Measurements from ENCODE around the gene TMEM88. TPM values are rescaled to one million over a fixed set of nuclear protein-coding genes. Genes with fewer than 3 reads are reported as not detected.

TMEM88 gene
- total RNA-seq, 1 experiment from 2014 or later = 2.9 TPM

DNA sequence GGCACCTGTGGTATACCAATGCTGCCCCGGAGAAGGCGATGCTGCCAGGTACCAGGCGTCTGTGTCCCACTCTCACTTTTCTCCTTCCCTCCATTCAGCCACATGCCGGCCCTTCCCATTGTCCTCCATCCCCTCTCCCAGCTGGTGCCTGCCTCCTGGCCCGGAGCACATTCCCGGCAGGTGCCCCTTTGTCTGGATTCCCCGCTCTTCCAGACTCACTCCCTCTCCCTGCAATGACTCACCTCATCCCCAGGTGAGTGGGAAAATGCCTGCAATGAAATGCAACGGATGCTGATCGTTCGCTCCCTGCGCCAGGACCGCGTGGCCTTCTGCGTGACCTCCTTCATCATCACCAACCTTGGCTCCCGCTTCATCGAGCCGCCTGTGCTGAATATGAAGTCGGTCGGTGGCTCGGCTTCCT lies 31.3 kb upstream of the TMEM88 start:
- intact Hi-C loops (cut with micrococcal nuclease; ENCODE audit: unreplicated experiment) = no loop called here
- Mint-ChIP-seq H3K4me1 (ENCODE audit: low read depth, unreplicated experiment) (peaks cover 8% of the 10 kb centered on the region), H3K36me3 (ENCODE audit: insufficient read depth, unreplicated experiment) (no peaks in the 10 kb centered on the region), H3K4me3 (ENCODE audit: low read depth, unreplicated experiment) (no peak overlapping the region), H3K27ac (ENCODE audit: unreplicated experiment) (no peak overlapping the region), H3K27me3 (ENCODE audit: unreplicated experiment) (peaks cover 78% of the 10 kb centered on the region), H3K9me3 (ENCODE audit: low read depth, unreplicated experiment) (no peaks in the 10 kb centered on the region)
- no peak for DNase-seq
- TF ChIP-seq, protein P1, sequence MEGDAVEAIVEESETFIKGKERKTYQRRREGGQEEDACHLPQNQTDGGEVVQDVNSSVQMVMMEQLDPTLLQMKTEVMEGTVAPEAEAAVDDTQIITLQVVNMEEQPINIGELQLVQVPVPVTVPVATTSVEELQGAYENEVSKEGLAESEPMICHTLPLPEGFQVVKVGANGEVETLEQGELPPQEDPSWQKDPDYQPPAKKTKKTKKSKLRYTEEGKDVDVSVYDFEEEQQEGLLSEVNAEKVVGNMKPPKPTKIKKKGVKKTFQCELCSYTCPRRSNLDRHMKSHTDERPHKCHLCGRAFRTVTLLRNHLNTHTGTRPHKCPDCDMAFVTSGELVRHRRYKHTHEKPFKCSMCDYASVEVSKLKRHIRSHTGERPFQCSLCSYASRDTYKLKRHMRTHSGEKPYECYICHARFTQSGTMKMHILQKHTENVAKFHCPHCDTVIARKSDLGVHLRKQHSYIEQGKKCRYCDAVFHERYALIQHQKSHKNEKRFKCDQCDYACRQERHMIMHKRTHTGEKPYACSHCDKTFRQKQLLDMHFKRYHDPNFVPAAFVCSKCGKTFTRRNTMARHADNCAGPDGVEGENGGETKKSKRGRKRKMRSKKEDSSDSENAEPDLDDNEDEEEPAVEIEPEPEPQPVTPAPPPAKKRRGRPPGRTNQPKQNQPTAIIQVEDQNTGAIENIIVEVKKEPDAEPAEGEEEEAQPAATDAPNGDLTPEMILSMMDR (IDR thresholded peaks at IDR 0.05; ENCODE audit: unreplicated experiment) = no peak
- BruUV-seq (replicated peaks) = no TSS peak
- CTCF ChIA-PET = interaction anchor here (0.7 kb wide), 1 partner anchor 81 kb away, joined by 3 read pairs; no protein-coding TSS in a partner anchor

DNA sequence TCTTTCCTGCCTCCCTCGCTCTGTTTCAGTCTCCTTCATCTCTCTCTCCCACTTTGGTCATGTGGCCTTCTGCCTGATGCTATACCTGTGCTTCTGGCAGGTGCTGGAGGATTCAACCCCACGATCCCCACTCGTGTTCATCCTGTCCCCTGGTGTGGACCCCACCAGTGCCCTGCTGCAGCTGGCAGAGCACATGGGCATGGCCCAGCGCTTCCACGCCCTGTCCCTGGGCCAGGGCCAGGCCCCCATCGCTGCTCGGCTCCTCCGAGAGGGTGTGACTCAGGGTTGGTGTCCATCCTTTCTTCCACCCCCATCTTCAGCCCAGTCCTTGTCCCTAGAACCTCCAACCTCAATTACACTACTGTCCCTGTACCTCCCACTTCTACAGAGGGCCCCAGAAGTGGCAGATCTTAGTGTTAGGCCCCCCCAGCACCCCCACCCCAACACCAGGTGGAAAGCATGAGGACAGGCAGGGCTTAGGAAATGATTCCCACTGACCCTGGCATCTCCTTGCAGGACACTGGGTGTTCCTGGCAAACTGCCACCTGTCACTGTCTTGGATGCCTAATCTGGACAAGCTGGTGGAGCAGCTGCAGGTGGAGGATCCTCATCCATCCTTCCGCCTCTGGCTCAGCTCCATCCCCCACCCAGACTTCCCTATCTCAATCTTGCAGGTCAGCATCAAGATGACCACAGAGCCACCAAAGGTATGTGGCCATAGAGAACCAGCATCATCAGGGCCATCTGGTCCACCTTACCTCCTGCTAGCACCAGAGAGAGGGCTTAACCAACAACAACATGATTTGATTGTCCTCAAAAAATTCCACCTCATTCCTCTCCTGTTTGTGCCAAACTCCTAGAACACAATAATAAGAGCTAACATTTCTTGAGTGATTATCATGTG lies 30.6 kb upstream of the TMEM88 start:
- Mint-ChIP-seq H3K27me3 (ENCODE audit: unreplicated experiment) (peaks cover 77% of the 10 kb centered on the region), H3K27ac (ENCODE audit: unreplicated experiment) (no peak overlapping the region), H3K4me1 (ENCODE audit: low read depth, unreplicated experiment) (peaks cover 8% of the 10 kb centered on the region), H3K4me3 (ENCODE audit: low read depth, unreplicated experiment) (no peak overlapping the region), H3K36me3 (ENCODE audit: insufficient read depth, unreplicated experiment) (no peaks in the 10 kb centered on the region), H3K9me3 (ENCODE audit: low read depth, unreplicated experiment) (no peaks in the 10 kb centered on the region)
- CTCF ChIA-PET = interaction anchor here (0.7 to 1.2 kb wide), 3 partner anchors 21 to 183 kb away, joined by 3 to 5 read pairs (median 3); no protein-coding TSS in a partner anchor
- TF ChIP-seq, protein P1 (IDR thresholded peaks at IDR 0.05; ENCODE audit: unreplicated experiment) = no peak
- intact Hi-C loops (cut with micrococcal nuclease; ENCODE audit: unreplicated experiment) = no loop called here
- no TSS peak for BruUV-seq (replicated peaks)
- no peak for DNase-seq

GRCh38 chr17:7825206-7825990 lies 29.5 kb upstream of the TMEM88 start:
- no peak overlapping the region for H3K4me3 Mint-ChIP-seq (ENCODE audit: low read depth, unreplicated experiment)
- H3K4me1 Mint-ChIP-seq (ENCODE audit: low read depth, unreplicated experiment) = peaks cover 8% of the 10 kb centered on the region
- no peak for DNase-seq
- H3K27me3 Mint-ChIP-seq (ENCODE audit: unreplicated experiment) = peaks cover 77% of the 10 kb centered on the region
- H3K27ac Mint-ChIP-seq (ENCODE audit: unreplicated experiment) = no peak overlapping the region
- TF ChIP-seq, protein P1 (IDR thresholded peaks at IDR 0.05; ENCODE audit: unreplicated experiment) = no peak
- CTCF ChIA-PET = interaction anchor here (0.9 to 1.2 kb wide), 2 partner anchors 20 to 31 kb away, joined by 3 read pairs; no protein-coding TSS in a partner anchor
- no TSS peak for BruUV-seq (replicated peaks)
- intact Hi-C loops (cut with micrococcal nuclease; ENCODE audit: unreplicated experiment) = no loop called here
- H3K36me3 Mint-ChIP-seq (ENCODE audit: insufficient read depth, unreplicated experiment) = no peaks in the 10 kb centered on the region
- no peaks in the 10 kb centered on the region for H3K9me3 Mint-ChIP-seq (ENCODE audit: low read depth, unreplicated experiment)

- intact Hi-C loops (cut with micrococcal nuclease; ENCODE audit: unreplicated experiment) = no loop called here
- TF ChIP-seq, protein P1 (IDR thresholded peaks at IDR 0.05; ENCODE audit: unreplicated experiment) = no peak
- no TSS peak for BruUV-seq (replicated peaks)
- Mint-ChIP-seq H3K4me3 (ENCODE audit: low read depth, unreplicated experiment) (no peak overlapping the region), H3K9me3 (ENCODE audit: low read depth, unreplicated experiment) (no peaks in the 10 kb centered on the region), H3K27ac (ENCODE audit: unreplicated experiment) (no peak overlapping the region), H3K4me1 (ENCODE audit: low read depth, unreplicated experiment) (peaks cover 7% of the 10 kb centered on the region), H3K27me3 (ENCODE audit: unreplicated experiment) (peaks cover 65% of the 10 kb centered on the region), H3K36me3 (ENCODE audit: insufficient read depth, unreplicated experiment) (peaks cover 24% of the 10 kb centered on the region)
- no peak for DNase-seq
- CTCF ChIA-PET = no interaction called here
Observed at GRCh38 chr17:7830616-7831015, 24.2 kb upstream of the TMEM88 start.
